Sigmoid colon (tissue), 7 donors: ENCODE results near the gene CNGB1. TPM values are rescaled to one million over a fixed set of nuclear protein-coding genes. Genes with fewer than 3 reads are reported as not detected.
A peak's percentile ranks its signal among the peaks of the same experiment; 100 is the strongest.
"Not testable (repeated sequence)": the region's sequence is repeated elsewhere in the genome, so short reads cannot be mapped to it uniquely, and the experiment has no call there.

ENCODE experiments used
- DNase-seq: peaks from one replicate; pipeline ENCODE4 v3.0.0-alpha.2; 2019
- H3K27ac ChIP-seq, 4 donors: fragments of 200-600 bp; sonication (generic); one replicate each; pipeline ENCODE4 v1.5.1; 2016 to 2019; ENCODE audit warnings: mild to moderate bottlenecking in 1 of 4
- H3K27me3 ChIP-seq, 3 donors: fragments of 200-600 bp; sonication (generic); one replicate each; pipeline ENCODE4 v1.5.1; 2019; ENCODE audit warnings: mild to moderate bottlenecking in 1 of 3
- H3K36me3 ChIP-seq, 4 donors: fragments of 200-600 bp; sonication (generic); one replicate each; pipeline ENCODE4 v1.5.1; 2016 to 2019
- H3K4me1 ChIP-seq, 4 donors: fragments of 200-600 bp; sonication (generic); one replicate each; pipeline ENCODE4 v1.5.1; 2017 to 2019
- H3K4me3 ChIP-seq, 4 donors: fragments of 200-600 bp; sonication (generic); one replicate each; pipeline ENCODE4 v1.5.1; 2017 to 2019; ENCODE audit warnings: mild to moderate bottlenecking in 2 of 4, moderate library complexity in 1 of 4
- H3K9me3 ChIP-seq, 4 donors: fragments of 200-600 bp in 3 of 4; sonication (generic) in 3 of 4; one replicate each; pipeline versions ENCODE4 v1.5.1 to v1.6.1; 2013 to 2019
- EP300 ChIP-seq, 4 donors: sonication (generic); formaldehyde crosslinking; IDR thresholded peaks; one replicate each; pipeline ENCODE4 v1.6.1; 2017; ENCODE audit warnings: antibody characterized with exemption in 4 of 4
- POLR2A ChIP-seq, 2 donors: fragments of 450-650 bp; IDR thresholded peaks; one replicate each; pipeline ENCODE4 v1.6.1; 2016; ENCODE audit warnings: antibody characterized with exemption in 2 of 2, mild to moderate bottlenecking in 2 of 2, moderate library complexity in 2 of 2
- POLR2AphosphoS5 ChIP-seq, 4 donors: sonication (generic); formaldehyde crosslinking; IDR thresholded peaks; one replicate each; pipeline ENCODE4 v1.6.1; 2017; ENCODE audit warnings: antibody characterized with exemption in 4 of 4
- WGBS, 2 donors: extraction: QIAGEN DNeasy Blood & Tissue Kit; methylation state at CpG; one replicate each; pipeline ENCODE4 v1.1.7; 2013; 5-methylcytosine and 5-hydroxymethylcytosine counted together
- intact Hi-C: fragments of 100-400 bp; cut with DNase I; formaldehyde crosslinking; loops from one replicate; pipeline ENCODE4 v1.15.1; 2023
- polyA plus RNA-seq, 3 donors: library from polyadenylated mRNA; stranded (reverse); fragments of 200-250 nt; gene quantifications; one replicate each; pipeline ENCODE4 v1.2.3, GENCODE V29; 2013
- total RNA-seq, 4 donors: library from RNA; depleted of rRNA; stranded (reverse); fragments of >200 nt; gene quantifications; one replicate each; pipeline ENCODE4 v1.1.0, GENCODE V29; 2016
- TF ChIP-seq, protein P1 (sequence below), 4 experiments: fragments of 450-650 bp in 3 of 4; fragments of 200-600 bp in 1 of 4; IDR thresholded peaks; one replicate each; pipeline ENCODE4 v1.5.1; 2016 to 2019; ENCODE audit warnings: antibody characterized with exemption in 4 of 4, mild to moderate bottlenecking in 3 of 4, moderate library complexity in 2 of 4
- donor health status: healthy with polysubstance abuse.
- donor health status: Bipolar disorder and iron deficiency.
- donor health status: healthy.

Gene CNGB1
- total and polyA plus RNA-seq, 7 donors = 0.70 to 13.0 (median 1.4) TPM; not detected in 3

DNA sequence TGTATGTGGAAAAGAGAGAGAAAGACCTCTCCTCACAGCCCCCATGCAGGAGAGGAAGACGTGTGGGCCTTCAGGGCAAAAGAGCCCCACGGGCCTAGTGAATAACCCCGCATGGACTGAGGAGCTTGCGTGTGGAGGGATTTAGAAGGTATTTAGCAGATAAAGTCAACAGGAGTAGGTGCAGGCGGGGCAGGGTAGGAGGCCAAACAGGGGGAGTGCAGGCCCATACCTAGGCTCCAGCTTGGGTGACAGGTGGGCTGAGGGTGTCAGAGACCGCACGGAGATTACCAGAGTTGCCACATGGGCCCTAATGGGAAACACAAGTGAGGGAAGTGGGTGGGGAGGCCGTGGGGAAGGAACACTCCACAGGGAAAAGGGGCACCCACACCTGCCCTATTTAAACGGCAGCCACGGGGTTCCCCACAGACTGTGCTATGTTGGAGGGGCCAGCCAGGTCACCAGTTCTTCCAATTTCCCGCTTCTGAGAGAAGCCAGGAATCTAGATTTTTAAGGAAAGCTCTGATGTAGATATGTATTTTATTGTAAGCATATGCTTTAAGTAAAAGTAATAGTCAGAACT, 8.2 kb upstream of the CNGB1 start:
- H3K27me3 ChIP-seq = peaks cover 0 to under 1% (median 0%) of the 10 kb centered on the region in 3 donors
- no peaks in the 10 kb centered on the region for H3K36me3 ChIP-seq
- H3K9me3 ChIP-seq = no peaks in the 10 kb centered on the region
- no peak for DNase-seq
- H3K4me3 ChIP-seq = no peak overlapping the region
- no peak overlapping the region for H3K27ac ChIP-seq
- H3K4me1 ChIP-seq = peaks cover 0 to 7% (median under 1%) of the 10 kb centered on the region in 4 donors
- whole genome bisulfite sequencing, 2 donors = 86 to 89% methylated on average over 11 of the region's 11 CpGs
- intact Hi-C loops = no loop called here
- TF ChIP-seq POLR2A (IDR thresholded peaks at IDR 0.05) (no peak), EP300 (IDR thresholded peaks at IDR 0.05) (no peak), POLR2AphosphoS5 (IDR thresholded peaks at IDR 0.05) (no peak)
- TF ChIP-seq, protein P1, sequence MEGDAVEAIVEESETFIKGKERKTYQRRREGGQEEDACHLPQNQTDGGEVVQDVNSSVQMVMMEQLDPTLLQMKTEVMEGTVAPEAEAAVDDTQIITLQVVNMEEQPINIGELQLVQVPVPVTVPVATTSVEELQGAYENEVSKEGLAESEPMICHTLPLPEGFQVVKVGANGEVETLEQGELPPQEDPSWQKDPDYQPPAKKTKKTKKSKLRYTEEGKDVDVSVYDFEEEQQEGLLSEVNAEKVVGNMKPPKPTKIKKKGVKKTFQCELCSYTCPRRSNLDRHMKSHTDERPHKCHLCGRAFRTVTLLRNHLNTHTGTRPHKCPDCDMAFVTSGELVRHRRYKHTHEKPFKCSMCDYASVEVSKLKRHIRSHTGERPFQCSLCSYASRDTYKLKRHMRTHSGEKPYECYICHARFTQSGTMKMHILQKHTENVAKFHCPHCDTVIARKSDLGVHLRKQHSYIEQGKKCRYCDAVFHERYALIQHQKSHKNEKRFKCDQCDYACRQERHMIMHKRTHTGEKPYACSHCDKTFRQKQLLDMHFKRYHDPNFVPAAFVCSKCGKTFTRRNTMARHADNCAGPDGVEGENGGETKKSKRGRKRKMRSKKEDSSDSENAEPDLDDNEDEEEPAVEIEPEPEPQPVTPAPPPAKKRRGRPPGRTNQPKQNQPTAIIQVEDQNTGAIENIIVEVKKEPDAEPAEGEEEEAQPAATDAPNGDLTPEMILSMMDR (IDR thresholded peaks at IDR 0.05) = no peak

DNA sequence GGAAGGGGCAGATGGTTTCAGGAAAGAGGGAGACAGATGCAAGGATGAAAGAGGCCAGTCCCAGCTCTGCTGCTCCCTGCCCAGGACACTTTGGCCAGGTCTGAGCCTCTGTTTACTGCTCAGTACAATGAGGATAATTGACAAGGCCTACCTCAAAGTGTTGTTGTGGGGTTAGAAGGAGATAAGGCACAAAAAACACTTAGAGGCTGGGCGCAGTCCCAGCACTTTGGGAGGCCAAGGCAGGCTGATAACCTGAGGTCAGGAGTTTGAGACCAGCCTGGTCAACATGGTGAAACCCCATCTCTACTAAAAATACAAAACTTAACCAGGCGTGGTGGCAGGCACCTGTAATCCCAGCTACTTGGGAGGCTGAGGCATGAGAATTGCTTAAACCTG, 7.1 kb upstream of the CNGB1 start:
- intact Hi-C loops = not testable (repeated sequence)
- WGBS, 2 donors = 90 to 95% methylated on average over 2 of the region's 2 CpGs

DNA sequence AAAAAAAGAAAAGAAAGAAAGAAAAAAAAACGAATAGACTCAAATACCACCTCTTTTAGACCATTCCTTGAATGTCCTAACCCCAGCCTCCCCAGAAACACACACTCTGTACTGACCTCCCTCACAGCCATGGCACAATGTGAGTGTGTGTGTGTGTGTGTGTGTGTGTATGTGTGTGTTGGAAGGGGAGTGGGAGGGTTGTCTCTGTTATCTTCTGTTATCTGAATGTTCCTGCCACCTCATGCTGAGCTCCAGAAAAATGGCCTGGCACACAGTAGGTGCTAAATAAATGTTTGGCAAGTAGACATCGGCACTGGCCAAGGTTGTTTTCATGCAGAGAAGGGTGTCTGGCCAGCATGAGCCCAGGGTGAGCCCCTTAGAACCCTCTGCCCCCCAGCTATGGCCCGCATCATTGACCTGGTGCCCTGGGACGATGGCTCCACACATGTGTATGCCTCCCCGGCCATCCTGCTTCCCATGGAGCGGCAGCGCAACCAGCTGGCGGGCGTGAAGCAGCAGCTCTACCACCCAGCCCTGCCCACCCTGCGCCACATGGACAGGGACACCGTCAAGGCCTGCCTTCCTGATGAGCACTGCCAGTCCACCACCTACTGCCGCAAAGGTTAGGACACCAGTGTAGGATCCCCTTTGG, 6.6 kb upstream of the CNGB1 start:
- Histone ChIP-seq H3K27me3 (no peaks in the 10 kb centered on the region), H3K4me1 (peaks cover 0 to 7% (median 0%) of the 10 kb centered on the region in 4 donors), H3K4me3 (no peak overlapping the region), H3K36me3 (no peaks in the 10 kb centered on the region), H3K9me3 (no peaks in the 10 kb centered on the region), H3K27ac (no peak overlapping the region)
- intact Hi-C loops = no loop called here
- TF ChIP-seq EP300 (IDR thresholded peaks at IDR 0.05) (no peak), POLR2A (IDR thresholded peaks at IDR 0.05) (no peak), POLR2AphosphoS5 (IDR thresholded peaks at IDR 0.05) (no peak)
- TF ChIP-seq, protein P1 (IDR thresholded peaks at IDR 0.05) = no peak
- 87 to 88% methylated on average over 12 of the region's 12 CpGs for WGBS, 2 donors
- no peak for DNase-seq

More for the DNA sequence above, 7.1 kb upstream of the CNGB1 start:
- not testable (repeated sequence) for H3K36me3 ChIP-seq, H3K27ac ChIP-seq, H3K4me3 ChIP-seq, H3K27me3 ChIP-seq, H3K4me1 ChIP-seq, DNase-seq, H3K9me3 ChIP-seq

DNA sequence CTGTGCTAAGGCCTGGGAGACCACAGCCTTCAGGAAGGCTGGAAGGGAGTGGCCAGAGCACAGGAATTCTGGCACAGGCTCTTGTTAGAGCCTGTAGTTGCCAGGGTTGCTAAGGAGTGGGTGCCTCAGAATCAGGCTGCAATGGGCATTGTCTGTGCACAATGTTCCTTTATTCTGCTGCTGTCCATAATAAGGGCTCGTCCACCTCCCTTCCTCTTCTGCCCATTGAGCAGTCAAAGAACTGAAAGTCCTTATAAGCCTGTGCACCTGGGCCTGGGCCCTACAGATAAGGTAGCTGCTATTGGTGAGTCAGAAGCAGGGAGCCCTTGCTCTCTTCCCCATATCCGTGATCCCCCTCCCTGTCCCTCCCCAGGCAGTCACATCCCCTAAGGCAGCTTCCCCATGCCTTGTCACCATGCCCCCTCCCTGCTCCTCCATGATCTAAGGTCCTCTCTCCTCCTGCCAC, 5.4 kb upstream of the CNGB1 start:
- Histone ChIP-seq H3K36me3 (no peaks in the 10 kb centered on the region), H3K27ac (peak overlapping the region in 1 of 4 donors; percentile 46), H3K4me1 (peaks cover 0 to 7% (median 0%) of the 10 kb centered on the region in 4 donors), H3K4me3 (no peak overlapping the region), H3K9me3 (no peaks in the 10 kb centered on the region), H3K27me3 (no peaks in the 10 kb centered on the region)
- intact Hi-C loops = no loop called here
- WGBS, 2 donors = 32 to 58% methylated on average over 2 of the region's 2 CpGs
- TF ChIP-seq POLR2A (IDR thresholded peaks at IDR 0.05) = no peak
- TF ChIP-seq, protein P1 (IDR thresholded peaks at IDR 0.05) = no peak
- no peak for TF ChIP-seq EP300 (IDR thresholded peaks at IDR 0.05)
- no peak for TF ChIP-seq POLR2AphosphoS5 (IDR thresholded peaks at IDR 0.05)
- no peak for DNase-seq

DNA sequence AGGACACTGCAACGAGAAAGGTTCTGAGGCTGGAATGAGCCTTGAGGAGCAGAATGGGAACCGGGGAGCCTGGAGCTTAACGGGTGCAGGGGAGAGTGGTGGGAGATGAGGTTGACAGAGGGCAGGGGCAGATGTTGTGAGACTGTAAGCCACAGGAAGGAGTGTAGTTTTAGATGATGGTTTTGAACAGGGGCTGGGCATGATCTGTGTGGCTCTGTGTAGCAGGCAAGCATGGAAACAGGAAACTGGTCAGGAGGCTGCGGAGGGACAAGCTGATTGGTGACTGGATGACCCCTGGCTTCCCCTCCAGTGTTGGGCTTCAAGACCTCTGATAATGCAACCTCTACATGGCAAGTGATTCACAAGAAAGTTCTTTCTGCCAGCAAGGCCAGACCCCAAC, 1.4 kb upstream of the CNGB1 start:
- intact Hi-C loops = no loop called here
- H3K27ac ChIP-seq = no peak overlapping the region
- peaks cover 0 to 7% (median 0%) of the 10 kb centered on the region in 4 donors for H3K4me1 ChIP-seq
- TF ChIP-seq, protein P1 (IDR thresholded peaks at IDR 0.05) = no peak
- no peak for TF ChIP-seq EP300 (IDR thresholded peaks at IDR 0.05)
- TF ChIP-seq POLR2A (IDR thresholded peaks at IDR 0.05) = no peak
- no peak for TF ChIP-seq POLR2AphosphoS5 (IDR thresholded peaks at IDR 0.05)
- no peak for DNase-seq
- WGBS, 2 donors = 75% methylated on average over 4 of the region's 4 CpGs
- H3K27me3 ChIP-seq = no peaks in the 10 kb centered on the region
- H3K4me3 ChIP-seq = no peak overlapping the region
- H3K9me3 ChIP-seq = no peaks in the 10 kb centered on the region
- H3K36me3 ChIP-seq = no peaks in the 10 kb centered on the region
